HG03135 (cell line): Measurements from ENCODE around the gene CD247.
"Not testable (repeated sequence)": the region's sequence is repeated elsewhere in the genome, so short reads cannot be mapped to it uniquely, and the experiment has no call there.

Source experiments
- ATAC-seq: cut with Tn5 transposase; IDR thresholded peaks from one replicate; pipeline ENCODE4 v1.9.1; 2021; ENCODE audit warnings: mild to moderate bottlenecking, moderate library complexity; ENCODE audit not compliant: unreplicated experiment

CD247 gene

DNA sequence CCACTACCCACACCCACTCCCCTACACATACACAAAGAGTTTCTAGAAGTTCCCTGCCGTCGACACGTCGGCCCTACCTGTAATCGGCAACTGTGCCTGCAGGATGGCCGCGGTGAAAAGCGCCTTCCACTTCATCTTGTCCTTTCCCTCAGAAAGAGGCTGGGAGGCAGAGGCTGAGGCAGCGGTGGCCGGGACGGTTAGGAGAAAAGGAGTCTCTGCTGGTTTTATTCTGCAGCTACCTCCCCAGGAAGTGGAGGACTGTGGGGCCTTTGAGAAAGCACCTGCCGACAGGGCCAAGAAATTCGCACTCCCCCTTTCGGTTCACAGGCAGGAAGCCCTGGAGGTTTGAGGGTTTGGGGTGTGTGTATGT lies at the start of gene CD247:
TSS of gene CD247 (minus strand) at position 199 of the 370 bp plus-strand sequence. CDS start at position 135, 64 bp downstream.
- no peak for ATAC-seq

DNA sequence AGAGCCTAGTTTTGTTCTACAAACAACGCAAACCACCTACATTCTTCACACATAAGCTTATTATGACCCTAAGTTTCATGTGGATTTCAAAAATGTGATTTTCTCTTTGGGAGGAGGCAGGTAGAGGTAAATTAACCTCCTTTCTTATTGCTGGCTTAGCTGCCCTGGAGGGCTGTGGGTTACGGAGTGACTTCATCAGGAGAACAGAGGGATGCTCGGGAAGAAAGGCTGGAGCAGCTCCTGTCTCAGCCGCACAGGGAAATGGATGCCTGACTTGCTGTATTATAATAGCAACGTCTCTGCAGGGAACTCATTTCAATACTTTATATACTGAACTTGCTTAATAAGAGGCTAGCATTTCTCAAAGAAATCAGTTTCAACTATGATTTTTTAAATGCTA lies 49.3 kb upstream of the CD247 start:
- ATAC-seq: no peak

DNA sequence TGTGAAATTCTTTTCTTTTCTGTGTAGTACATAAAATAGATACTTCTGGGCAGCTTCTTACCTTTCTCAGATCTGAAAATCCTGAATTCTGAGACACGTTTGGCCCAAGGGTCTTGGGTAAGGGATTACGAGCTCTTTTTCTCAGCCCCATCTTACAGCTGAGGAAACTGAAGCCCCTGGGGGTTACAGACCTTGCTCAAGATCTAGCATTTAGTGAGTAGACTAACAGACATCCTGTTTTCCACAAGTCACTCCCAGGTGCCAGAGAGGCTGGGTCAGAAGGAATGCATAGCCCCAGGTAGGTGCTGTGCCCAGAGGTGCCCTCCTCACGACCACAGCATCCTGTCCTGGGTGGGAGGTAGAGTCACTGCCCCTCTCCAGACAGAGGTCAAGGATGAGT lies 48.4 kb upstream of the CD247 start:
- ATAC-seq: no peak

DNA sequence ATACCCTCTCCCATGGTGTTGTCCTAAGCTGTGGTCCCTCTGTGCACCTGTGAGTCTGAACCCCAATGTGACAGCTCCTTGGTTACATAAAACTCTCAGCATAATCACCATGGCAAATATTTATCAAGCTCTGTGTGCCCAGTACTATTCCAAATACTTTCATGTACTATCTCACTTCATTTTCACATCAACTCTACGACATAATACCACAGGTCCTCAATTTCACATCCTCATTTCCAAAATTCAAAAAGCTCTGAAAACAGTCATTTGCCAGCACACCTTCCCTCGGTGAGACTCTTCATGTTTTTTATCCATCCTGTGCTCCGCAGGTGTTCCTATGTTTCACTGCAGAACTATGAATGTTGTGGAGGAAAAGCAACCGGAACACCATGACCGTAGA lies 47.6 kb upstream of the CD247 start:
- ATAC-seq: no peak

DNA sequence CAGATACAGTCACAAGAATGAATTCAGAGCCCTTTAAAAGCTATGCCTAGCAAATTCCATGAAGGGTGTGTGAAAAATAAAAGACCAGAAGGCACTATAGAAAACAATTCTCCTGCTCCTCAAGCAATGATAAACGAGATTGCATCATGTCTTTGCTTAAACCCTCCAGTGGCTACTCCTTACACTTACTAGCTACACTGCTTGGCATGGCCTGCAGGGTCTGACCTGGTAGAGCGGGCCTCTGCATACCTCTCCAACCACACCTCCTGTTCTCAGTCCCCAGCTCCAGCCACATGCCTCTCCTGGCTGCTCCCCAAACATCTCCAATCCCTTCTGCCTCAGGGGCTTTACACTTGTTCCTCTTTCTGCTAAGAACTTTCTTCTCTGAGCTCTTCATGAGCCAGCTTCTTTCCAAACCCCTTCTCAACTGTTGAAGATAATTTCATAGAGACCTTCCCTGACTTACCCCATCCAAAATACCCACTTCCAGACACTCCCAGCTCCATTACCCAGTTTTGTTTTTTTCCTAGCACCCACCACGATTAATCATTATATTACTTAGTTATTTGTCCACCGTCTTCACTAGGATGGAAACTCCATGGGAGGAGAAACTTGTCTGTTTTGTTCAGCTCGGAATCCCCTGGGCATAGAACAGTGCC lies 46.4 kb upstream of the CD247 start:
- ATAC-seq: no peak

DNA sequence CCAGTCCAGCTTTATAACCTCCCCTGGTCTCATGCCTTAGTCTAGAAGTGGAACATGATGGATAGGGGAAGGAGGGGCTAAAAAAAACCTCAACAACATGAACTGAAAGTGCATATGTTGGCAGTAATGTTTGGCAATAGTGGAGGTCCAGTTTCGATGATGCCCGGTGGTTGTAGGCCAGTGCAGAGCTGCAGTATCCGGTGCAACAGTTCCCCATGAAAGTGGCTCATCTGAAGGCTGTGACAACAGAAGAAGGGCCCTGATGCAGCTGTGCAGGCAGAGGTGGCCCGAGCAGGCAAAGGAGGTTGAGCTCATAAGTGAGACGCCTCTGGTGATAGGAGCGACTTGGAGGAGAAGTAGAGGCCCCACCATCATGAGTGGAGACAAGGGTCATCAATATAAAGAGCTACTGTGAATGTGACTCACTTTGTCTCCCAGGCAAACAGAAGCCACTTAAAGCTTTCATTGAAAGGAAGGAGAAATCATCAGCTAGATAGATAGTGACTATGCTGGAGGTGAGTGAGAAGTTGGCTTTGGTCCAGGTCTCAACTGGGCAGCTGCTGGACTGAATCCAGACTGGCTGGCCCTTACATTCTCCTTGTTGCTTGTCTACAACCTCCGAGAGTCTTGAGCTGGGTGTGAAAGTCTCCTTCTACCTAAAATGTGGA lies 45.4 kb upstream of the CD247 start:
- no peak for ATAC-seq

DNA sequence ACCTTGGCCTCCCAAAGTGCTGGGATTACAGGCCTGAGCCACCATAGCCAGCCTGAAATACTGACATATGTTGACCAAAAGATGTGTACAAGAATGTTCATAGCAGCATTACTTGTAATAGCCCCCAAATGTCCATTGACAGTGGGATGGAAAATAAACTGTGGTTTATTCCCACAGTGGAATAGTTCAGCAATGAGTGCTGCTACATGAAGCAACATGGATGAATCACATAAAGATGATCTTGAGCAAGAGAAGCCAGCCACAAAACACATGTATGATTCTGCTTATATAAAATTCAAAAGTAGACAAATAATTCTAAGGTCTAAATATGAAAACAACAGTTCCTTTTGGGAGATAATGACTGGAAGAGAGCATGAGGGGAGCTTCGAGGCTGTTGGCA lies 44.4 kb upstream of the CD247 start:
- ATAC-seq: no peak

DNA sequence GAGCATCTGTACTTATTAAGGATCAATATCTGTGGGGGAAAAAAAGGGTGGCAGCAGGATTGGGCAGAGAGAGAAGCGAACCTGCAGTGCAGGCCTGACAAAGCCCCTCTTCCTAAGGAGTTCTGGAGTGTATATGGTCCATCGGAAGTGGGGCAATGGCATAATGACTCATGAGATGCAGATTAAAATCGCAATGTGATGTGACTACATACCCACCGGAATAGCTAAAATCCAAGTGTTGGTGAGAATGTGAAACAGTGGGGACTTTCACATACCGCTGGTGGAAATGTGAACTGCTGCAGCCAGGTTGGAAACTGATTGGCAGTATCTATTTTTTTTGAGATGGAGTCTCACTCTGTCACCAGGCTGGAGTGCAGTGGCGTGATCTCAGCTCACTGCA lies 43.4 kb upstream of the CD247 start:
- no peak for ATAC-seq

DNA sequence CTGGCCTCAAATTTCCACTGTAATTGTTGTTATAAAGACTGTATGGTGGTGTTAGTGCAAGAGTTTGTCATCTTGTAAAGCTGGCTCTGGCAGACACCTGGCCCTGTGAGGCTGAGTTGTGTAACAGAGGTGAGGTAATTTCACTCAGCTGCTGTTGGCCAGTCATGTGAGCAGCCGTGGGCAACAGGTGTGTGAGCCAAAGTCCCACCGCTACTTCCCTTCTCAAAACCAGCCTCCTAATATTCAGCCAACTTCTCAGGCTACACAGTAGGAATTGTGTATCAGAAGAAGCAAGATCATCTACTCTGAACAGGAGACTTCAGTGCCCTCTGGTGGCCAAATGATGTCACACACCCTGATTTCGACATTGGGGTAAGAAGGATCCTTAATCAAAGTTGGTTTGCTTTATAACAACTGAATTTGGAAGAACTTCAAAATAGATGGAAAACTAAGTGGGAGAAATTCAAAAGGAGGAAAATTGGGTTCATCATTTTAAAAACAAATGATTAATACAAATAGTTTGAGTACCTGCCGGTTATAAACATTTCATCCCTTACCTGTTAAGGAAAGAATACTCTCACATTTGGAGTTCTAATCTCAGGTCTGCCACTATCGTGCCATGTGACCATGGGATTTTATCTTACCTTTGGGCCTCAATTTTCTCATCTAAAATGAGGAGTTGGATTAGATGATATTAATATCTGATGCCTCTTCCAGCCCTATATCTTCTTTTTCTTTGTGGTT lies 37.8 kb upstream of the CD247 start:
- no peak for ATAC-seq

DNA sequence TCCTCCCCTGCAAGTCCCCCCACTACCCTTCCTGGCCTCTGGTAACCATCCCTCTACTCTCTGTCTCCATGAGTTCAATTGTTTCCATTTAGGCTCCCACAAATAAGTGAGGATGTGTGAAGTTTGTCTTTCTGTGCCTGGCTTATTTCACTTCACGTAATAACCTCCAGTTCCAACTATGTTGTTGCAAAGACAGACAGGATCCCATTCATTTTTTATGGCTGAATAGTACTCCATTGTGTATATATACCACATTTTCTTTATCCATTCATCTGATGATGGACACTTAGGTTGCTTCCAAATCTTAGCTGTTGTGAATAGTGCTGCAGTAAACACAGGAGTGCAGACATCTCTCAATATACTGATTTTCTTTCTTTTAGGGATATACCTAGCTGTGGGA lies 36.7 kb upstream of the CD247 start:
- ATAC-seq: not testable (repeated sequence)

DNA sequence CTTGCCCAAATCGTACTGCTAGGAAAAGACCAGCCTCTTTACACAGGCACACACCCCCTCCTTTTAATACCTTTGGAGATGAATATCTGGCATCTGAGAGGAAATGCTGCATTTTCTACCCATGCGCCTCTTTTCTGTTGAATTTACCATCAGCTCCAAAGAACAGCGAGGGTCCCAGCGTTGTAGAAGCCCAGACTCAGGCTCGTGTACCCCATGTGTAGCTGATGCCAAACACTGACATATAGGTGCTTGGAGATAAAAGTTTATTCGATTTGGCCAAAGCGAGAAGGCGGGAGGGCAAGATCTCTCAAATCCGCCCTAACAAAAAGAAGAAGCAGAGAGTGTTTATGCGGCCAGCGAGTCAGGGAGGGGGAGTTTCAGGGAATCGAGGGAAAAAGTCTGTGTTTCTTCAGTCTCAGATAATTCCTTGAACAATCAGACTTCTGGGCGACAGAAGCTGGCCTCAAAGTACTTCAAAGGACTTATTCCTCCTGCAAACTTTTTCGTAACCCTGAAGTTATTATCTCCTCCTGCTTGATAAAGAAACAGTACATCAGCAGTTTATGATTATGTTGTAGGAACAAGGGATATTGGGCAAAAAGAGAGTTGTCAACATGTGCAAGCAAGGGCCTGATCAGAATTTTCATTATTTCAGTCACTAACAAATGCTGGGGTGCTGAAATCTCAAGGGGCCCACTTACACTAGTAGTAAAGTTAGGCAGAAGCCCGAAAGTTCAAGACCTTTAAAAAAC lies 35.9 kb upstream of the CD247 start:
- ATAC-seq: peak; percentile 17

DNA sequence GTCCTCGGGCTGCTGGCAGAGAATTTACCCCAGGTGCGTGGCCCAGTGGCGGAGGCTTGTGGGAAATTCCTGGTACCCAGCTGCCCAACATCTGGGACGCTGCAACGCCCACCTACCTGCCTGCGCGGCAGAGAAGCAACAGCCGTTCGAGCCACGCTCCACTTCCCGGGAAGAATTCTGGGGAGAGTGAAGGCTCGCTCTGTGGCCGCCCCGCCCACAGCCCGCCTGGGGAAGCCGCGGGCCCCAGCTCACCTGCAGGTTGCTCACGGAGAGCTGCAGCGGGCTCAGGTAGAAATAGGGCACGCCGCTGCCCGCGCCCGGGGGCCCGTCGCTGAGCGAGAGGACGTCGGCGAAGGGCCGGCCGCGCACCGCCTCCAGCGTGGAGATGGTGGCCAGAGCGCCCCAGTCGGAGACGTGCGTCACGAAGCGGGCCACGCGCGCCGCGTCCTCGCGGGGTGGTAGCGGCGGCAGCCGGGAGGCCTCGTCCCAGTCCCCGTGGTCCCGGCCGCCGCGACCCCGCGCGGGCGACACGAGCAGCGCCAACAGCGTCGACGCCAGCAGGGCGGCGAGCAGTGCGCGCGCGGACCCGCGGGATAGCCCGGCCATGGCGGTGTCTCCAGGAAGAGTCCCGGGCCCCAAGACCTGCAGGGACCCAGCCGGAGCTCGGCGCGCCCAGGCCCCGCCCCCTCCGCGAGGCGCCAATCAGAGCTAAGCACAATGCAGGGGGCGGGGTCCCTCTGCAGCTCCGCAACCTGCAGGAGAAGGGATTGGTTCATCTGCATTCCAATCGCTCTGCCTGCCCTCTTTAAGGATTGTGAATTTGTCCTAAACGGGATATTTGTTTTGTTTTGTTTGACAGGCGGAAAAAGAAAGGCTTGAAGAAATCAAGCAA lies 35.1 kb upstream of the CD247 start, which contains the start of gene CREG1:
TSS of gene CREG1 (minus strand) at position 627 of the 892 bp plus-strand sequence.
- ATAC-seq: peak; percentile 98

DNA sequence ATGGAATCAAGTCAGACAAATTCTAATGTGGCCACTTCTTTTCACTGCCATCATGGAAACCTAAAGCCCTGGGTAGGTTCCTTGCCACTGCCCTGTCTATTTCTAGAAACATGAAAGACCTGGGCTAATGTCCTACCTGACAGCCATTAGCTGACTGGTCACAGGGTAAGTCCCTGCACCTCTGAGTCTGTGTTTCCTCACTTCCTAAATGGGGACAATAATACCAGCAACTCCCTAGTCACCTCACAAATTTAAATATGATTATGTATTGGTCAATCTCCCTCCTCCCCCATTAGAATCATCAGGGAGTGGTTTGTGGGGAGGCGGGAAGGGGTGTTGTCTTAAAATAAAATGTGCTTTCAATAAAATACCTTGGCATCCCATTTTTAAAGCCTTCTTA lies 33.0 kb upstream of the CD247 start:
- ATAC-seq: no peak

DNA sequence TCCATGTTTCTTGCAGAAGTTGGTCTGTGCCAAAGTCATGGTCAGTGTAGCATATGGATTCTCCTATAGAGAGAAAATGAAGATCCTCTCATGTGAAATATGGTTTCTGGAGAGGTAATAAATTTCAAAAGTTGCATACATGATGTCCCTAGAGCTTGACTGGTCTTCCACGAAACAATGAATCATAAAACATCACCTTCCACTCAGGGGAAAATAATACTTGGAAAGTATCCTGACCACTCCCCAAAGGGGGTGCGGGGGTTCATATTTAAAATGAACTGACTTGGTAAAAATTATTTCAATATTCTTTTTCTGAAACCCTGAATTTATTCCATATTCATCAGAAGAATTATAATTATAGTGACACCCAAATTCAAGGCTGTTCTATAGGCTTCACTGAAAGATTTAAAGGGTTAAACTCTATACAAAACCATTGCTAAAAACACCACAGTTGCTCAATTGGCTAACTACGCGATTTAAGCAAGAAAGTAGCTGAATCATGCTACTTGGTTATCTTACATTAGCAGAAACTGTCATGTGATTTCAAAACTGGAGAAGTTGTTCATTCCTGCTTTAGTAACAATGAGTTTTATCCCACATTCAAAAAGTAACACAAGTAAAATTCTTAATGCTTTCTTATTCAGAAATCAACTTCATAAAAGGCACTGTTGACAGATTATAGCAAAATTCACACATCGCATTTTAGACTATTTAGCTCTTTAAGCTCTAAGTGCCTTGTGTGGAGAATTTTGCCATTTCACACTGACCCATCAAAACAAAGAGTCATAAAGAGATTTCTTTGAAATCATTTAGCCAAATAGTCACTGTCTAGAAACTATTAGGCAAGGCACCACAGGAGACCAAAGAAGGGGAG lies 30.0 kb upstream of the CD247 start:
- no peak for ATAC-seq

DNA sequence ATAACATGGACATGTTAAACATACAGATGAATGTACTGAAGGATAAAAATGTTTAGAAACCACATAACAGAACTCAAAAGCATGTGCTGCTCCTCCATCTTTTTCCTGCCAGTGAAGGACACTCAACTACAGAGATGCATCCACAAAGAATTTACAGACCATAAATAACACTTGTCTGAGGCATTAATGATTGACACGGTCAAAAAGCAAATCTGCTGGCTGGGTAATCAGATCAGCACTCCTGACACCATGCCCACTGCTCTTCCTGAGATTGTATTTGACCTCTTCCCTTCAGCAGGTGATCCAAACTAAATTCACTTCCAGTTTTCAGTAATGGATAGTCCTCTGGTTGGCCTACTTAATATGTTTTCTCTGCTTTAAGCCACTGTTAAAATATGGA lies 28.6 kb upstream of the CD247 start:
- ATAC-seq: no peak

DNA sequence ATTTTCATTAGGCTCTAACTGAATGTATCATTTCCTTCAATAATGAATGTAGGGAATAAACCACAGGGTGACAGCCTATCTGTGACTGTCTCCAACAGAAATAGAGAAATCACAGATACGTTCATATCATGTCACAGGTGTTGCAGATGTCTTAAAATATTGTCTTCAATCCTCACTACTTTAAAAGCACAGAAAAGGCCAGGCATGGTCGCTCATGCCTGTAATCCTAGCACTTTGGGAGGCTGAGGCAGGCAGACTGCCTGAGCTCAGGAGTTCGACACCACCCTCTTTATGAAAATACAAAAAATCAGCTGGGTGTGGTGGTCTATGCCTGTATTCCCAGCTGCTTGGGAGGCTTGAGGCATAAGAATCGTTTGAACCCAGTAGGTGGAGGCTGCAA lies 27.0 kb upstream of the CD247 start:
- no peak for ATAC-seq

DNA sequence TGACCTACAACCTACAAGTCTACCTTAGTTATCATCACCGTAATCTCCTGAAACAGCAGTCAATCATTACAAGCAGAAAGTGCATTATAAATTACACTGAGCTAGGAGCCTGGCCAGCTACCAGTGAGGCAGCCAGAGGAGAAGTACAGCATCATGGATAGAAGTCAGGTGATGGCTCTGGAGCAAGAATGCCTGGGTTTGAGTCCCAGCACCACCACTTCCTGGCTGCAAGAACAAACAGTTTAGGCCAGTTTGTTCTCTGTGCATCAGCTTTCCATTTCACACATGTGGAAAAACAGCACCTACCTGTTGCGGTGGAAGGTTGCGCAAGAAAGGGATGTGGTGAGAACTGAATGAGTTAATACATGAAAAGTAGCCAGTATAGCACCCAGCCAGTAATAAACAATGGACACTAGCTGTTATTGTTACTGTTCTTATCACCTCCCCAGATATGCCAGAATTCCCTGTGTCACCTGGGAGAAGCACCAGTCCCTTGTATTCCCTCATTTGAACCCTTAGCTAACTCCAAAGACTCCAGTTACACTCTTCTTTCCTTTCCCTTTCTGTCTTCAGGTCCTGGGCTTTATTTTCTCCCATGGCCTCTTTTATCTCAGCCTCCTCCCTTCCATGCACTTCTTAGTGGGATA lies 26.2 kb upstream of the CD247 start:
- no peak for ATAC-seq

DNA sequence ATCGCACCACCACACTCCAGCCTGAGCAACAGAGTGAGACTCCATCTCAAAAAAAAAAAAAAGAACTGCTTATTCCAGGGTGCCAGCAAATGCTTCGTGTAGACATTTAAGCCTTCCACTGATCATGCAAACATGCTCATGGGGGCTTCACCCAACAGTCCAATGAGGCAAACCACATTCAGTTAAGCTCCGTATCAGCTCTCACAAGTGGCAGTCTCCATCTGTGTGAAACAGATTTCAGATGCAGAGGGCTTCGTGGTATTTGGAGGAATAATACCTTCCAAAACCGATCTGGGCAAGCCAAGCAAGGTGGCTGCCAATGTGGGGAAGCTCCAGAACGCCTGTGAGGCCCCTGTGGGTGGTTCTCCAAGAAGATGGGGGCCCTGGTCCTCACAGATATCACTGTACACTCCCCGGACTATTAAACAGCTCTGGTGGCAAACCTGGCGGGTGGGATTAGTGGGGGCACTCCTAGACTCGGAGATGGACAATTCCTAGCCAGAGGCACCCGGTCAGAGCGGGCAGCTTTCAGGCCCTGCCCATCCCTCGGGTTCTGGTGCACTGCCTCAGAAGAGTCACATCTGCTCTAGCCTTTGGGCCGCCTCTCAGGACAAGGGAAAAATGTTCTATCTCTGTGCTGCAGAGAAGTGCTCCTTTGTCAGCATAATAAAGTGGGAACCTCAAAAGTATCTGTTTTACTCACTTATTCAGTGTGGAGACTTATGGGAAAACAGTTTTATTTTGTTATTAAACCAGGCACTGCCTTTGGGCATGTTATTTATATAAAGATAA lies 25.1 kb upstream of the CD247 start:
- ATAC-seq: no peak
